ENCODE data around the gene NIFK.

Gene NIFK

DNA sequence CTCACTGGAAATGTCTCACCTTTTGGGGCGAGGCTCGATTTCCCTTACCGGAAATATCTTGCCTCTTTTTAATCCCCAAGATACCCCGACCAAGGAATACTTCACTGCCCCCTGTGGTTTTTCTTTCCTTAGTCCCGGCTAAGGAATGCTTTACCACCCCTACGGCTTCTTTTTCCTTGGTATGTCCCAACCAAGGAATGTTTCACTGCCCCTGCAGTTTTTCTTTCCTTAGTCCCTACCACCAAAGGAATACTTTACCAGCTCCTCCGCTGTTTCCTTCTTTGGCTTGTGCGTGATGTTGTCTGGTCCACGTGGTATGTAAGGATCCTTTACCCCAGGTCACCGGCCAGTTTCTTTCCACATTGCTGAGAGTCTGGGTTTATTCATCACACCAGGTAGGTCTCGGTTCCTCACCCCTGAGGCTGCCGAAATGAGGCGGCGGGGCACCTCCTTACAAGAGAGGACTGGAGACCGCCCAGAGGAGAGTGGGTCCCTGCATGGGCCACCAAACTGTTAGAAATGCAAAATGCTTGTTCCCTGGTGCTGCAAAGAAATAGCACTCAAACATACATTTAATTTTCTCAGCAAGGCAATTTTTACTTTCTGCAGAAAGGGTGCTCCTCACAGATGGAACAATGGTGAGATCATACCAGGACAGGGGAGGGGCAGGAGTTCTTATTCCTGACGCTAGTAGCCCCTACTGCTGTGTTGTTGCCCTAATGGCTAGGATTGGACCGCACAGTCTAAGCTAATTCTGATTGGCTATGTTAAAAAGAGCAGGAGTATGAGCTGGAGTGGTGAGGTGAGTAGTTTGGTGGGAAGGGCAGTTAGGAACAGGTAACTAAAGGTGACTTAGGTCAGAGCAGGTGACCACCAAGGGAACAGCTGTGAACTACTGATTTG, 54.0 kb downstream of the NIFK start:
- no peaks in the 10 kb centered on the region for H4K20me1 ChIP-seq (ENCODE audit: insufficient read depth, low read length)
- no peak overlapping the region for H3K27ac ChIP-seq (ENCODE audit: low read length)
- no peak overlapping the region for H3K4me3 ChIP-seq (ENCODE audit: low read depth in 1 of 2, low read length in 2 of 2)
- TF ChIP-seq, protein P1, sequence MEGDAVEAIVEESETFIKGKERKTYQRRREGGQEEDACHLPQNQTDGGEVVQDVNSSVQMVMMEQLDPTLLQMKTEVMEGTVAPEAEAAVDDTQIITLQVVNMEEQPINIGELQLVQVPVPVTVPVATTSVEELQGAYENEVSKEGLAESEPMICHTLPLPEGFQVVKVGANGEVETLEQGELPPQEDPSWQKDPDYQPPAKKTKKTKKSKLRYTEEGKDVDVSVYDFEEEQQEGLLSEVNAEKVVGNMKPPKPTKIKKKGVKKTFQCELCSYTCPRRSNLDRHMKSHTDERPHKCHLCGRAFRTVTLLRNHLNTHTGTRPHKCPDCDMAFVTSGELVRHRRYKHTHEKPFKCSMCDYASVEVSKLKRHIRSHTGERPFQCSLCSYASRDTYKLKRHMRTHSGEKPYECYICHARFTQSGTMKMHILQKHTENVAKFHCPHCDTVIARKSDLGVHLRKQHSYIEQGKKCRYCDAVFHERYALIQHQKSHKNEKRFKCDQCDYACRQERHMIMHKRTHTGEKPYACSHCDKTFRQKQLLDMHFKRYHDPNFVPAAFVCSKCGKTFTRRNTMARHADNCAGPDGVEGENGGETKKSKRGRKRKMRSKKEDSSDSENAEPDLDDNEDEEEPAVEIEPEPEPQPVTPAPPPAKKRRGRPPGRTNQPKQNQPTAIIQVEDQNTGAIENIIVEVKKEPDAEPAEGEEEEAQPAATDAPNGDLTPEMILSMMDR (IDR thresholded peaks at IDR 0.05; ENCODE audit: borderline replicate concordance, extremely low read depth, low read length, poor library complexity, severe bottlenecking): no peak
- no peak for TF ChIP-seq EZH2 (IDR thresholded peaks at IDR 0.05; ENCODE audit: borderline replicate concordance, low read depth, low read length, severe bottlenecking)
- H3K9ac ChIP-seq (ENCODE audit: low read depth, low read length): no peak overlapping the region
- no peaks in the 10 kb centered on the region for H3K4me1 ChIP-seq (ENCODE audit: insufficient read depth, low read length)
- no peak overlapping the region for H3K4me2 ChIP-seq (ENCODE audit: insufficient read depth, low read length)
- no peak overlapping the region for H2AFZ ChIP-seq (ENCODE audit: low read depth, low read length)
- H3K36me3 ChIP-seq (ENCODE audit: insufficient read depth, low read length): no peaks in the 10 kb centered on the region
- DNase-seq: no peak
- H3K9me3 ChIP-seq (ENCODE audit: insufficient read depth, low read length, severe bottlenecking): peaks cover 21% of the 10 kb centered on the region
- no peak for ATAC-seq (ENCODE audit: insufficient read depth, low read depth)
- H3K79me2 ChIP-seq (ENCODE audit: insufficient read depth, low read length): no peaks in the 10 kb centered on the region
- no peaks in the 10 kb centered on the region for H3K27me3 ChIP-seq (ENCODE audit: insufficient read depth, low read length, poor library complexity)

DNA sequence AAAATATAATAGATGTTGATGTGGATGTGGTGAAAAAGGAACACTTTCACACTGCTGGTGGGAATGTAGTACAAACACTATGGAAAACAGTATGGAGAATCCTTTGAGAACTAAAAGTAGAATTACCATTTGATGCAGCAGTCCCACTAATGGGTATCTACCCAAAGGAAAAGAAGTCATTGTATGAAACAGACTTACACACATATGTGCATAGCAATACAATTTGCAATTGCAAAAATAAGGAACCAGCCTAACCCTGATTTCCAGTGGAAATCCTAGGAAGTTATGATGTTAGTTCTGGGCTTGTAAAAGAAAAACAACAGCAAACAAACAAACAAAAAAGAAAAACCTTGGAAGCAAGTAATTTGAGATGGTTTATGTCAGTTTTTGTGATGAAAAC, 58.8 kb downstream of the NIFK start:
- H3K9ac ChIP-seq (ENCODE audit: low read depth, low read length): no peak overlapping the region
- no peaks in the 10 kb centered on the region for H3K79me2 ChIP-seq (ENCODE audit: insufficient read depth, low read length)
- H3K4me3 ChIP-seq (ENCODE audit: low read depth in 1 of 2, low read length in 2 of 2): no peak overlapping the region
- H3K27ac ChIP-seq (ENCODE audit: low read length): no peak overlapping the region
- H3K9me3 ChIP-seq (ENCODE audit: insufficient read depth, low read length, severe bottlenecking): peaks cover 14% of the 10 kb centered on the region
- H3K36me3 ChIP-seq (ENCODE audit: insufficient read depth, low read length): no peaks in the 10 kb centered on the region
- ATAC-seq (ENCODE audit: insufficient read depth, low read depth) (no peak), DNase-seq (no peak)
- H4K20me1 ChIP-seq (ENCODE audit: insufficient read depth, low read length): no peaks in the 10 kb centered on the region
- H3K4me1 ChIP-seq (ENCODE audit: insufficient read depth, low read length): no peaks in the 10 kb centered on the region
- H2AFZ ChIP-seq (ENCODE audit: low read depth, low read length): no peak overlapping the region
- TF ChIP-seq, protein P1 (IDR thresholded peaks at IDR 0.05; ENCODE audit: borderline replicate concordance, extremely low read depth, low read length, poor library complexity, severe bottlenecking): no peak
- no peak for TF ChIP-seq EZH2 (IDR thresholded peaks at IDR 0.05; ENCODE audit: borderline replicate concordance, low read depth, low read length, severe bottlenecking)
- H3K27me3 ChIP-seq (ENCODE audit: insufficient read depth, low read length, poor library complexity): no peaks in the 10 kb centered on the region
- no peak overlapping the region for H3K4me2 ChIP-seq (ENCODE audit: insufficient read depth, low read length)
